HepG2 (cell line): Measurements from ENCODE around the gene OPRL1. TPM values are rescaled to one million over a fixed set of nuclear protein-coding genes. Genes with fewer than 3 reads are reported as not detected.
A peak's percentile ranks its signal among the peaks of the same experiment; 100 is the strongest.

ENCODE experiments used
- ARNTL ChIP-seq: sonication (generic); formaldehyde crosslinking; IDR thresholded peaks from 2 replicates; pipeline ENCODE4 v1.4.0; 2020; ENCODE audit warnings: mild to moderate bottlenecking, missing genetic modification reagents
- CBFB ChIP-seq: sonication (generic); formaldehyde crosslinking; IDR thresholded peaks from 2 replicates; pipeline ENCODE4 v1.4.0; 2020; ENCODE audit warnings: missing genetic modification reagents
- DBP ChIP-seq: sonication (generic); formaldehyde crosslinking; IDR thresholded peaks from 2 replicates; pipeline ENCODE4 v1.4.0; 2020; ENCODE audit warnings: missing genetic modification reagents; ENCODE audit errors: not compliant biosample characterization
- FOXA1 ChIP-seq, 2 experiments: fragments of 450-650 bp in 1 of 2; sonication (generic) in 1 of 2; formaldehyde crosslinking in 1 of 2; IDR thresholded peaks; 2 replicates each; pipeline versions ENCODE4 v1.4.0 to v1.6.1; 2016 to 2020; ENCODE audit warnings: missing genetic modification reagents in 1 of 2
- GABPA ChIP-seq, 2 experiments: IDR thresholded peaks; 2 replicates each; pipeline ENCODE4 v1.6.1; 2011 to 2016; ENCODE audit warnings: low read depth in 2 of 2, low read length in 1 of 2, missing biosample characterization in 1 of 2, missing genetic modification characterization in 1 of 2
- GPBP1L1 ChIP-seq: sonication (generic); formaldehyde crosslinking; IDR thresholded peaks from 2 replicates; pipeline ENCODE4 v1.5.0; 2020; ENCODE audit warnings: mild to moderate bottlenecking, missing genetic modification reagents
- HDAC6 ChIP-seq: fragments of 200-600 bp; sonication (generic); IDR thresholded peaks from 2 replicates; pipeline ENCODE4 v1.7.0; 2017; ENCODE audit warnings: mild to moderate bottlenecking, antibody characterized with exemption, low read length, low read depth
- HMG20B ChIP-seq: conservative IDR thresholded peaks from 2 replicates; pipeline ENCODE4 v1.6.1; 2016; ENCODE audit warnings: missing genetic modification reagents, missing compliant biosample characterization
- HNRNPUL1 ChIP-seq: fragments of 200-400 bp; formaldehyde crosslinking; IDR thresholded peaks from 2 replicates; pipeline ENCODE4 v1.6.1; 2017; ENCODE audit warnings: low read depth, mild to moderate bottlenecking, low read length, moderate library complexity
- HOXA5 ChIP-seq: sonication (generic); formaldehyde crosslinking; IDR thresholded peaks from 2 replicates; pipeline ENCODE4 v1.4.0; 2020; ENCODE audit warnings: missing genetic modification reagents
- MTF1 ChIP-seq: sonication (generic); formaldehyde crosslinking; IDR thresholded peaks from 2 replicates; pipeline ENCODE4 v1.5.0; 2020; ENCODE audit warnings: missing genetic modification reagents
- NONO ChIP-seq, 2 experiments: fragments of 450-650 bp in 1 of 2; sonication (generic) in 1 of 2; formaldehyde crosslinking in 1 of 2; IDR thresholded peaks in 1 of 2; conservative IDR thresholded peaks in 1 of 2; 2 replicates each; pipeline versions ENCODE4 v1.6.1 to v1.8.0; 2017 to 2022; ENCODE audit warnings: mild to moderate bottlenecking in 1 of 2, missing genetic modification reagents in 1 of 2, moderate library complexity in 1 of 2
- PAX8 ChIP-seq: sonication (generic); formaldehyde crosslinking; IDR thresholded peaks from 2 replicates; pipeline ENCODE4 v1.8.0; 2022; ENCODE audit warnings: mild to moderate bottlenecking, missing genetic modification reagents, borderline replicate concordance
- PPARG ChIP-seq: conservative IDR thresholded peaks from 2 replicates; pipeline ENCODE4 v1.6.1; 2016; ENCODE audit warnings: missing biosample characterization, missing genetic modification reagents
- PRPF4 ChIP-seq: fragments of 200-400 bp; formaldehyde crosslinking; IDR thresholded peaks from 2 replicates; pipeline ENCODE4 v1.6.1; 2016; ENCODE audit warnings: low read length, low read depth; ENCODE audit not compliant: poor library complexity, severe bottlenecking
- RBM22 ChIP-seq: fragments of 200-400 bp; formaldehyde crosslinking; optimal IDR thresholded peaks from 2 replicates; pipeline ENCODE3; 2017; ENCODE audit warnings: mild to moderate bottlenecking, low read length, moderate library complexity
- SAFB2 ChIP-seq: sonication (generic); formaldehyde crosslinking; IDR thresholded peaks from 2 replicates; pipeline ENCODE4 v1.5.1; 2020; ENCODE audit warnings: missing genetic modification reagents, low read depth, mild to moderate bottlenecking, borderline replicate concordance
- TFAP4 ChIP-seq: sonication (generic); IDR thresholded peaks from 2 replicates; pipeline ENCODE4 v1.6.1; 2016; ENCODE audit warnings: low read depth, borderline replicate concordance
- THAP8 ChIP-seq: sonication (generic); formaldehyde crosslinking; IDR thresholded peaks from 2 replicates; pipeline ENCODE4 v1.5.1; 2020; ENCODE audit warnings: missing genetic modification reagents, mild to moderate bottlenecking, borderline replicate concordance
- TRAFD1 ChIP-seq: sonication (generic); formaldehyde crosslinking; IDR thresholded peaks from 2 replicates; pipeline ENCODE4 v1.5.1; 2020; ENCODE audit warnings: missing genetic modification reagents, mild to moderate bottlenecking, borderline replicate concordance
- TSC22D2 ChIP-seq: sonication (generic); formaldehyde crosslinking; IDR thresholded peaks from 2 replicates; pipeline ENCODE4 v1.5.1; 2020; ENCODE audit warnings: missing genetic modification reagents, mild to moderate bottlenecking, borderline replicate concordance
- ZNF18 ChIP-seq: sonication (generic); formaldehyde crosslinking; IDR thresholded peaks from 2 replicates; pipeline ENCODE4 v1.8.0; 2022; ENCODE audit warnings: mild to moderate bottlenecking, missing genetic modification reagents; ENCODE audit not compliant: insufficient replicate concordance
- ZNF335 ChIP-seq: sonication (generic); formaldehyde crosslinking; IDR thresholded peaks from 2 replicates; pipeline ENCODE4 v1.4.0; 2020; ENCODE audit warnings: missing genetic modification reagents
- polyA plus RNA-seq, 8 experiments: library from polyadenylated mRNA; depleted of rRNA in 3 of 8; stranded (reverse) in 7 of 8; unstranded in 1 of 8; fragments of >200 nt; fragmentation: Illumina TruSeq in 4 of 8; extraction: Trizol in 4 of 8; gene quantifications; 2 replicates each; pipeline versions ENCODE4 v1.2.1 to v1.2.3, GENCODE V29; 2011 to 2016; ENCODE audit warnings: low read depth in 4 of 8, missing spikeins in 1 of 8, mixed read lengths in 1 of 8; ENCODE audit not compliant: insufficient read depth in 1 of 8
- total RNA-seq, 5 experiments: library from RNA; depleted of rRNA; stranded (reverse); fragments of >200 nt; fragmentation: Illumina TruSeq; extraction: Trizol; gene quantifications; 2 replicates each; pipeline ENCODE4 v1.2.3, GENCODE V29; 2016; ENCODE audit warnings: low read depth in 1 of 5

The OPRL1 gene
- total and polyA plus RNA-seq, 2 of the 13 experiments (the other 11 are each of a cell fraction or from before 2014, with no cell fraction given), result 0.35 to 0.71 TPM

- TF ChIP-seq NONO (IDR thresholded peaks at IDR 0.05), result no peak
- TF ChIP-seq NONO (CRISPR knock-in tag; conservative IDR thresholded peaks at IDR 0.05), result peak; percentile 55; the same call in 1 of the 2 replicates
- TF ChIP-seq HMG20B (CRISPR knock-in tag), result peak; percentile 32; the same call in 1 of the 2 replicates
- no peak for TF ChIP-seq PRPF4
- no peak for TF ChIP-seq MTF1 (CRISPR knock-in tag)
- TF ChIP-seq ARNTL (CRISPR knock-in tag), result 0 out of 2 replicates have a peak, but pooled peaks have one; percentile 59
- TF ChIP-seq PPARG, result peak; percentile 96
- TF ChIP-seq HDAC6, result no peak
- TF ChIP-seq ZNF335, result no peak
- no peak; the same call in 1 of the 2 replicates for TF ChIP-seq HOXA5 (CRISPR knock-in tag)
- TF ChIP-seq CBFB (CRISPR knock-in tag), result no peak
- no peak for TF ChIP-seq GPBP1L1 (CRISPR knock-in tag)
- no peak; the same call in 1 of the 2 replicates for TF ChIP-seq TSC22D2 (CRISPR knock-in tag)
- TF ChIP-seq PAX8 (CRISPR knock-in tag), result 0 out of 2 replicates have a peak, but pooled peaks have one; percentile 32
- TF ChIP-seq THAP8, result no peak
- TF ChIP-seq GABPA (IDR thresholded peaks at IDR 0.05; ENCODE audit: low read depth, low read length), result no peak
- TF ChIP-seq GABPA (CRISPR knock-in tag; IDR thresholded peaks at IDR 0.05; ENCODE audit: low read depth), result 0 out of 2 replicates have a peak, but pooled peaks have one; percentile 42
- TF ChIP-seq TRAFD1 (CRISPR knock-in tag), result 0 out of 2 replicates have a peak, but pooled peaks have one; percentile 5
- TF ChIP-seq TFAP4, result peak; percentile 61; the same call in 1 of the 2 replicates
- TF ChIP-seq ZNF18, result peak; percentile 96
- TF ChIP-seq SAFB2 (CRISPR knock-in tag), result no peak; the same call in 1 of the 2 replicates
- TF ChIP-seq RBM22, result no peak
- TF ChIP-seq HNRNPUL1, result no peak
- TF ChIP-seq DBP, result no peak
- no peak for TF ChIP-seq FOXA1 (IDR thresholded peaks at IDR 0.05)
- TF ChIP-seq FOXA1 (CRISPR knock-in tag; IDR thresholded peaks at IDR 0.05), result no peak
Measured at GRCh38 chr20:64056639-64056888, 23.3 kb upstream of the OPRL1 start (continued).
